ENCODE data around the gene PHF14. TPM values are rescaled to one million over a fixed set of nuclear protein-coding genes. Genes with fewer than 3 reads are reported as not detected.
"Not testable (repeated sequence)": the region's sequence is repeated elsewhere in the genome, so short reads cannot be mapped to it uniquely, and the experiment has no call there.

PHF14 gene
- total RNA-seq, 1 donor from 2014 or later = 29.2 TPM

DNA sequence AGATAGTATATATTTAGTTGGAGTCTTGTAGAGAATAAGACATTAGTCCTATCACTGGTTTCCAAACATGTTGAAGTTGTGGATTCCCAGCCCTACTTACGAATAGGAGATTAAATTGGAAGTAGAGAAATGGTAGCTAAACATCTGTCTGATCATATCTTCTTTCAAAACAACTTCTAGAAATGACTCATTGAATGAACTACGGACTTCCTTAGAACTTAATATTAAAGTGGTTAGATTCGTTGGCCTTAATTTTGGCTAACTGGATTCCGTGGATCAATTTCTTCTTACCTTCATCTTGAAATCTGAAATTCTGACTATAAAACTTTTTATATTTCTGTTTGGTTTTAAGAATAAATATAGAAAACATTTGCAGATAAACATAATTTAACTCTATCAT lies 3.4 kb downstream of the PHF14 start:
- DNase-seq (ENCODE audit: low spot score) = no peak

DNA sequence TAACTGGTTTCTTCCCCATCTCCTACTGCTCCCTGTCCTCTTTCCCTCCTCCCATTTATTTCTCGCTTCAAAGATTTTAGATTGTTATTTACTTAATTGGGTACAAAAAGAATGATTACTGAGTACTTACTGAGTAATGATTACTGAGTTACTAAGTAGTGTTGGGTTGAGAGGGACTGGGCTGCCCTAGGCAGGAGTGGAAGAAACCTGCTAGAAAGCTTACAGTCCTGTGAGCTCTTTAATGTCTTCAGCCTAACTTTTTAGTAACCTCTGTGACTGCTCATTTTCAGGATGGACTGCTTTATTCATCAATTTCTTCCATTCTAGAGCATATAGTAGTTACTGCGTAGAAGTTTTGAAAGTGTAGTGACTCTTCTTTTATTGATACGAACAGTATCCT lies 7.6 kb downstream of the PHF14 start:
- no peak for DNase-seq (ENCODE audit: low spot score)

DNA sequence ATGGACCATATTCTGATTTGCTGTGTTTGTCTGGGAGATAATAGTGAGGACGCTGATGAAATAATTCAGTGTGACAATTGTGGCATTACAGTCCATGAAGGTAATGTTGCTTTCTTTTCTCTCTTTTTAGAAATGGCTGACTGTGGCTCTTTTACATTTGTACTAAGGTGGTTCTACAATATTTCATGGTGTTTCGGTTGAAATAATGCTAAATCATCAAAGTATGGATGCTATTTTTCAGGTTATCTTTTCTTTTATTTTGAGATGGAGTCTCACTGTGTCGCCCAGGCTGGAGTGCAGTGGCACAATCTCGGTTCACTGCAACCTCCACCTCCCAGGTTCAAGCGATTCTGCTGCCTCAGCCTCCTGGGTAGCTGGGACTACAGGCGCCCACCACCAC lies 17.1 kb downstream of the PHF14 start:
- not testable (repeated sequence) for DNase-seq (ENCODE audit: low spot score)

DNA sequence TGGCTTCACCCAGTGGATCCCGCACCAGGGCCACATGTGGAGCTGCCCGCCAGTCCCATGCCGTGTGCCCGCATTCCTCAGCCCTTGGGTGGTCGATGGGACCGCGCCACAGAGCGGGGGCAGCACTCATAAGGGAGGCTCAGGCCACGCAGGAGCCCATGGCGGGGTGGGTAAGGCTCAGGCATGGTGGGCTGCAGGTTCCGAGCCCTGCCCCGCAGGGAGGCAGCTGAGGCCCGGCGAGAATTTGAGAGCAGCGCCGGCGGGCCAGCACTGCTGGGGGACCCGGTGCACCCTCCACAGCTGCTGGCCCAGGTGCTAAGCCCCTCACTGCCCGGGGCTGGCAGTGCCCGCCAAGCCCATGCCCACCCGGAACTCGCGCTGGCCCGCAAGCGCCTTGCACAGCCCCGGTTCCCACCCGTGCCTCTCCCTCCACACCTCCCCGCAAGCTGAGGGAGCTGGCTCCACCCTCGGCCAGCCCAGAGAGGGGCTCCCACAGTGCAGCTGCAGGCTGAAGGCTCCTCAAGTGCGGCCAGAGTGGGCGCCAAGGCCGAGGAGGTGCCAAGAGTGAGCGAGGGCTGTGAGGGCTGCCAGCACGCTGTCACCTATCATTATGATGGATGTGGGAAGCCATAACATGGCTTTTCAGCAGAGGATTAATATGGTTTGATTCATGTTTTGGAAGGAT lies 22.0 kb downstream of the PHF14 start:
- not testable (repeated sequence) for DNase-seq (ENCODE audit: low spot score)

DNA sequence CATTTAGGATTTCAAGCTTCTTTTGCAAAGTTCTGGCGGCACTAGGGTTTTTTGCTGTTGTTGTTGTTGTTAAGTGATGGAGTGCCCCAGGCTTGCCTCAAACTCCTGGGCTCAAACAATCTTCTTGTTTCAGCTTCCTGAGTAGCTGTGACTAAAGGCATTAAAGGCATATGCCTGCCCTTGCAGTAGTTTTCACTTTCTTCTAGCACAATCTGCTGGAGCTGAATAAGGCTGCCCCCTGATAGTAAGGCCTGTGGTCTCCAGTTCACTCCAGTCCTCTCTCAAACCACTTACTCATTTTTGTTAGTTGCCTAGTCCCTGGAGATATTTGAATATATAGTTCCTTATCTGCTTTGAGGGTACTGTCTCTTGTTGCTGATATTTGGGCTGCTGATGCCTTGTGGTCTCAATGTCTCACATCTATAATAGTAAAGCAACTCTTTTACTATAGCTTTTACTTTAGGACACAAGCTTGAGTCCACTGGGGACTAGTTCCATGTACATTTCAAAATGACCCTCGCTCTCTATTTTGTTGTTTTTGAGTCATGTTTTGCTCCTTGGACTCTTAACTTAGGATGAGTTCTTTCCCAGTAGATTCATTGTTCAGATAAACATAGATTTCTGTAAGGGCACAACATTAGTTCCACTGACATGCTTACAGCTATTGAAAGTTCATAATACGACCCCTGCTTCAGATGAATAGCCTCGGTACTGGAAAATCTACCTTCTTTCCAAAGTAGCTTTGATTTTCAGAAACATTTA lies 25.5 kb downstream of the PHF14 start:
- DNase-seq (ENCODE audit: low spot score) = no peak

DNA sequence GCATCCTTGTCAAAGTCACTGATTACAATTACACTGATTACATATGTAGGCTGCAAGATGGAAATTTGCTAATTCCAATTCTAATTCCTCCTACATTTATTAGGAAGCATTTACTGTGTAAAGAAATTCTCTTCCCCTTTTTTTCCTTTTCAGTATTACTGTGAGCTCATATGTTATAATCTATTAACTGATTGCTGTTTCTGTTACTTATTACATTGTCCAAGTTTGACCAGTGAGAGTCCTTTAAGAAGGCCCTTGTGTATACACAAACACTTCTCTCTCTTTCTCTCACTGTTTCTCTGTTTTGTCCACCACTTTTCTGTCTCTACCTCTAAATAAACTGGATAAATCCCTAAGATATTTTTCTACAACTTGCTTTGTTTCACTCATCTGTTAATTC lies 31.5 kb downstream of the PHF14 start:
- no peak for DNase-seq (ENCODE audit: low spot score)

DNA sequence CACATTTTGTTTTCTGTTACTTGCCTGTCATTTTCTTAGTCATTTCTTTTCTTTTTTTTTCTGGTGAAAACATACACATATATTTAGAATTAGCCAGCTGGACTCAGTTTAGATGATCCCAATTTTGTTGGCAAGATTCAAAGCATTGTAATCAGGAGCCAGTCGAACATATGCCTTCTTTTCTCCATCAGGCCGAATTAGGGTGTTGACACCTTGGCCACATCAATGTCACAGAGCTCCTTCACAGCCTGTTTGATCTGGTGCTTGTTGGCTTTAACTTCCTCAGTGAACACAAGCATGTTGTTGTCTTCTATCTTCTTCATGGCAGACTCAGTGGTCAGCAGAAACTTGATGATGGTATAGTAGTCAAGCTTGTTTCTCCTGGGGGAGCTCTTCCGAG lies 32.6 kb downstream of the PHF14 start:
- DNase-seq (ENCODE audit: low spot score) = no peak

DNA sequence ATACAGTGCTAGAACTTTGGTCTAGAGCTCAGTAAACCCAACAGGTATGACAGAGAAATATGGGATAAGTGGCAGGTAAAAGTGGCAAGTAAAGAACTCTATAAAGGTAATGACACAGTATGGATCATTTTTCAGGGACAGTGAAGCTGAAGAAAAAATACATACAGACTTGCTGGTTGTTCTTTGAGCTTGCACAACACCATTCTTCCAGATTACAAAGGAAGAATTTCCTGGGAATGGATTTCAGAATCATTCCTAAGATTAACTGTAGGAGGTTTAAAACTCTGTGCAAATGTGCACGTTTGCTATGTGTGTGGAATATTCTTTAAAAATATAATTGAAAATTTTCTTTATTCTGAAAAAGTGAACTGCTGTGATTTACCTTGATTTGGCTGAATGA lies 36.0 kb downstream of the PHF14 start:
- no peak for DNase-seq (ENCODE audit: low spot score)

DNA sequence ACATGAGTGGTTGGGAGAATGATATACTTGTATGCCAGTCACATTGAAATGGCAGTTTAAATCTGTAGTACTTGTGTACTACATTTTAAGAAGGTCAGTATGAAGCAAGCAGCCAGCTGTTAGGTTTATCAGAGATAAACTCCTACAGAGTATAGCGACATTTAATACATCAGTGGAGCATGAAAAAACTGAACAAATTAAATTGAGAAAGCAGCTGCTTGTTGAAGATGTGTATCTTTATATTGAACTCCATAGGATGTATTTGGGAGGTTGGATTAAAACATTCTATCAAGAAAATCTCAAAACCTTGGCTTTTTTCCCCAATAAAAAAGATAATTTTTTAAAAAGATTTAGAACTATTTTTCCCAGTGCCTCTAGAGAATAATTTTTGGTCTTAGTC lies 47.8 kb downstream of the PHF14 start:
- DNase-seq (ENCODE audit: low spot score) = no peak

DNA sequence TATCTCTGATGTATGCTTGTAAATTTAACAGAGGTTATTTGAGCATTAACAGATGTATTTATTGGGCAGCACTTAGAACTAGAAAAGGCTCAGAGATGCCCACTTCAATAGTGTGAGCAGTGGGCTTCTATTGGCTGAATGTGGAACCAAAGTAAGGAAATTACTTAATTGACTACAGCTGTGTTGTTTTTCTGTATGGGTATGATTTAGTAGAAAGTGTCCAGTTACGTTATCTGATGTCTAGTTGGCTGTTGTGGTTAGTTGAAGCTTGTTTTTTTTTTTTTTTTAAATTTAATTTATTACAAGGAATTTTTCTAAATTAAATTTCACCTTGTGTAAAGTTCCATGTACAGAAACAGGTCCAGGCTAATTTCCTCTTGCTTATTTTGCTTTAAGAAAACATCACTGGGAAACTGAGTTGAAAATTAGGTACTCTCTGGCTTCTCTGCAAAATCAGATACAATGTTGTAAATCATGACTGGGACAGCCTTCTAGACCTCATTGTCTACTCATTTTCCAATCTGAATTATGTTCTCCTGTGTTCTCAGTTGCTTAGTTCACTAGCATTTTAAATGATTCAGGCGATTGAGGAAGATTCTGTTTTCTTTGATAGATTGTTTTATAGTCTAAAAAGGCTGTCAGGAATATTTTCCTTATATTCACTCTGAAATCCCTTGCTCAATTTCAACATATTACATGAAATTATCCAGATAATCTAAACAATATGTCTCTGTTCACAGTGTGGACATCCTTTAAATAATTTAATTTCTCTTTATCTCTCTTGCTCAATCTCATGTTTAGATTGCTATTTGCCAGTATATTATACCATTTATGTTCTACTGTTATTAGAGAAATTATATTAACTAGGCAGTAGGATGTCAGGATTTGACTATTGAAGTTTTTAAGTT lies 53.0 kb downstream of the PHF14 start:
- DNase-seq (ENCODE audit: low spot score) = no peak

DNA sequence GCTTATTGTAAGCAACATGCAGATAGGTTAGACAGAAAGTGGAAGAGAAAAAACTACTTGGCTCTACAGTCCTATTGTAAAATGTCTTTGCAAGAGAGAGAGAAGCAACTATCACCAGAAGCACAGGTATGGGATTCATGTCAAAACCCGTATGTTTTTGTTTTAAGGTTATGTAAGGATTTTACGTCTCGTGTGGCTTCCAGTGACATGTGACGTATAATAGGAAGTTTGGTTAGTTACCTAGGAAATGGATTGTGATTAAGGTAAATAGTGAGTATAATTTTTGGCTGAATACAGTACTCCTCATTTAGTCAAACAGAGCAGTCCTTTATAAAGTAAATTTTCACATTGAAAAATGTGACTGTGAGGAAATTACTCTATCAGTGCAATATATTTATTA lies 62.0 kb downstream of the PHF14 start:
- DNase-seq (ENCODE audit: low spot score) = no peak

DNA sequence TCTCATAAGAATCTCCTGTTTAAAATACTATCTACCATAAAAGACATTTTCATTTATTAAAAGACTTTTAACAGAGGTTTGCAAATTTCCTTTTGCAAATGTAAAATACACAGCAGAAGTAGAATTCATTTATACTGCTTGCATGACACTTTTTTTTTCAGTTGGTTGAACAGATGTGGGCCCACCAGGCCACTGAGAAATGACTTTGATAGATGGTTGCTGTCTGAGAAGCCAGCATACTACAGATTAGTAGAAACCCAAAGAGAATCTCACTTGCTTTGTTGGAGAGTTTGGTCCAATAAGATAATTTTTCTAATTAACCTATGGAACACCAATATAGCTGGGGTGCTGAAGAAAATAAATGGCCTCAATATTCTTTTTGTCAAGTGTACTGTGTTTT lies 66.3 kb downstream of the PHF14 start:
- DNase-seq (ENCODE audit: low spot score) = no peak

DNA sequence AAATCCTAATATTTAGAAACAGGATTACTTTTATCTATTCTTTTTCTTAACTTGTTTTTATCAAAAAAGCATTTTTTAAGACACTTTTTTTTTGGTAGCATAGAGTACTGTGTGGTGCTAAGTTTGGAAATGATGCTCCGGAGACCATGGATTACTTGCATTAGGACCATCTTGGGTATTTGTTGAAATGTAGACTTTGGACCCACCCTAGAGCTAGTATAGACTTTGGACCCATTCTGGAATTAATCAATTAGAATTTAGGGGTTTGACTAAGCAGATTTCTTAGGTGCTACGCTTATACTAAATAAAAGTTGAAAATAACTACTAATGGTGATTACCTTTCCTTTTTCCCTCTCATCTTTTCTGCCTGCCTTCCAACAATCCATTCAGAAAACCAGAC lies 80.4 kb downstream of the PHF14 start:
- DNase-seq (ENCODE audit: low spot score) = no peak

DNA sequence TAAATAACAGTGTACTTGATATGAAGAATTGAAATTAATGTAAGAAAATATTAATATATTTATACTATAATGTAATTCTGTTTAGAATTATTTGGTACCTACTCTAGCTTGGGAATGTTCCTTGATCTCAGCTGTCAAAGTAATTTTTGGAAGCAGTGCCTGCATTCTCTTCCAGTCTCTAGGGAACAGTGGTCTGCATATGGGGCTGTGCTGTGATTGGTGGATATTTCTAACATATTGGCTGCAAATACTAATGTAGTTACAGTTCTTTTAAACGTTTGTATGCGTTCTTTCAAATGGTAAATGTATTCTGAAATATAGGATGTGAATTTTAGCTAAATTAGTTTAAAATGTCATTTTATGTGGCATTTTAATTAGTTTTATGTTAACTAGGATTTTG lies 87.2 kb downstream of the PHF14 start:
- DNase-seq (ENCODE audit: low spot score) = no peak

DNA sequence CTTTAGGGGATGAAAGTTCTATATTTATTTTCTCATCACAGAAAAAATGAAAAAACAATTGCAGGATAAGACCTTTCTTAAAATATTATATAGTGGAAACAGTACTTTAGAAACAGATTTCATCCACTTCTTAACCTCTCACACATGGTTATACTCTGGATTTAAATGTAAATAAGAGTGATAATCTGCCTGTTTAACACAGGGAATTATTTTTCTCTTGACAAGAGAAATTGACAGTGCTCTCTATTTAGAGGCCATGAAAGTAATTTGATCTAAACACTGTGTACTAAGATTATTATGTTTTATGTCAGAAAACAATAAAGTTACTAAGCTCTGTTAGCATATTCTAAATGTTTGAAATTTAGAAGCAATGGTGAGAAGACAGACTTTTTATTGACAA lies 88.4 kb downstream of the PHF14 start:
- no peak for DNase-seq (ENCODE audit: low spot score)

DNA sequence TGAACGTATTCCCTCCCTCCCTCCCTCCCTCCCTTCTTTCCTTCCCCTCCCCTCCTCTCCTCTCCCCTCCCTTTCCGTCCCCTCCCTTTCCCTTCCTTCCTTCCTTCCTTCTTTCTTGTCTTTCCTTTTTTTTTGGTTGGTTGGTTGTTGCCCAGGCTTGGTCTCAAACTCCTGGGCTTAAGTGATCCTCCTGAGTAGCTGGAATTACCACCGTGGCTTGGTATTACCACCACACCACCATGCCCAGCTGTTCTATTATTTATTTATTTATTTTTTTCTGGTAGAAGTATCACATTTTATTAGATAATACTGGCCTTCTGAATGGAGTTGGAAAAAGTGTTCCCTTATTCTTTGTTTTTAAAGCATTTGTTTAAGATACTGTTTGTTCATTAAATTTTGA lies 95.9 kb downstream of the PHF14 start:
- no peak for DNase-seq (ENCODE audit: low spot score)

DNA sequence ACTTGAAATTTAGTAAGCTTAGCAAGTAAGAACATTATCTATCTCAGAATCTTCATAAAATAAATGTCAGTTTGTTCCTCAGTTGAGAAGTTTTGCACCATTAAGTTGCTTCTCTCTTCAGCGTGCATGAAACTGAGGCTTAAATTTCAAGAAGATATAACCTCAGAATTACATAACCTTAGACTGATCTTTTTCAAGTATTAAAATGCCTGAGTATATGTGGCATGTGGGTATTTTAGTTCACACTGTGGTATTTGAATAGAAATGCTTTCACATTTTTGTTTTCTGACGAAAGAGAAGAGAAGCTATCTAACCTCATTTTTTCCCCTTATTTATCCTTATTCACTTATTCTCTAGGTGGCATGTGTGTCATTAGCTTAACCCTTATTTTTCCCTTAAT lies 104.1 kb downstream of the PHF14 start:
- no peak for DNase-seq (ENCODE audit: low spot score)

DNA sequence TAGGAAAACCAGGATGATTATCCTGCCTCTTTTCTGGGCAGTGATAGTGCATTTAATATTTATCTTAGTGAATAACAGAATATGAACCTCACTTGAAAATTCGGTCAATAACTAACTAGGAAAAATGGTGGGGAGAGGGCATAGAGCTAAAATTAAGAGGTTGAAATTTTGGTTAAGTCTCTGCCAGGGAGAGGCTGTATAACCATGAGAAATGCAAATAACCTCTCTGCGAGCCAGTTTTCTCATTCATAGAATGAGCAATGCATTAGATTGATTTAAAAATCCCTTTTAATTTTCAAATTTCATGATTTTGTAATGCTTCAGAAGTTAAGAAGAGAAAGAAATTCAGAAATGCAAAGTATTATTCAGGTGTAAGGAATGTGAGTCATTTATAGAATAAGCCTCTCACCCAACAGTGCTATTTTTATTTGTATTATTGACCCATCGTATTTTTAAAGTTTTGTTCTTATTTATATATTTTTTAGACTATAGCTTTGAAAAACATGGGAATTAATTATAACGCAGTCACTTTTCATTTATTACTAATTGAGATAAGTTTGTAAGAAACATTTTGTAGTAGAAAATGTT lies 104.7 kb downstream of the PHF14 start:
- DNase-seq (ENCODE audit: low spot score) = no peak

DNA sequence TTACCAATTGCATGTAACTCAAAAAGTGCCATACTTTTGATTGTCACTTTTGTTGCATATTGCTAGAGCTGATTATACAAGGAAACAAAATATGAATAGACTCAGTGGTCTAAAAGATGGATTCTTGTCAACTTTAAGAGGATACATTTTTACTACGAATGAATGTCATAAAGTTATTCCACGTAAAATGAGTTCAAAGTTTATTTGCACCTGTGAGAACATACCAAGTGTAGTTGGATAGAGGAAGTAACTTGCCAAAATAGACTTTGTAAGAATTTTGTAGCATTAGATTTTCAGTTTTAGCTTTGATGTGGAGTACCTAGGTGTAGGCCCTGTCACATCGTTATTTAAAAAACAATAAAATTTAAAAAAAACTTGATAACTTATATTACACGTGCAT lies 106.2 kb downstream of the PHF14 start:
- no peak for DNase-seq (ENCODE audit: low spot score)

DNA sequence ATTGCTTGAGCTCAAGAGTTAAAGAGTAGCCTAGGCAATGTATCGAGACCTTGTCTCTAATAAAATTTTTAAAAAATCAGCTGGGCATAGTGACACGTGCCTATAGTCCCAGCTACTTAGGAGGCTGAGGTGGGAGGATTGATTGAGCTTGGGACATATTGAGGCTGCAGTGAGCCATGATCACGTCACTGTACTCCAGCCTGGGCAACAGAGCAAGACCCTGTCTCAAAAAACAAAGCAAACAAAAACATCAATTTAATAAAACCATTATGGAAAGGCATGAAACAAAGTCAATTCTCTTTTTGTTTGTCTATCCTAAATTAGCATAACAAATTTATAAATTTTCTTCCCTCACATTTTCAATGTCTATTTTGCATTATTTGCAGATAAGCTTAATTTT lies 108.4 kb downstream of the PHF14 start:
- DNase-seq (ENCODE audit: low spot score) = no peak

DNA sequence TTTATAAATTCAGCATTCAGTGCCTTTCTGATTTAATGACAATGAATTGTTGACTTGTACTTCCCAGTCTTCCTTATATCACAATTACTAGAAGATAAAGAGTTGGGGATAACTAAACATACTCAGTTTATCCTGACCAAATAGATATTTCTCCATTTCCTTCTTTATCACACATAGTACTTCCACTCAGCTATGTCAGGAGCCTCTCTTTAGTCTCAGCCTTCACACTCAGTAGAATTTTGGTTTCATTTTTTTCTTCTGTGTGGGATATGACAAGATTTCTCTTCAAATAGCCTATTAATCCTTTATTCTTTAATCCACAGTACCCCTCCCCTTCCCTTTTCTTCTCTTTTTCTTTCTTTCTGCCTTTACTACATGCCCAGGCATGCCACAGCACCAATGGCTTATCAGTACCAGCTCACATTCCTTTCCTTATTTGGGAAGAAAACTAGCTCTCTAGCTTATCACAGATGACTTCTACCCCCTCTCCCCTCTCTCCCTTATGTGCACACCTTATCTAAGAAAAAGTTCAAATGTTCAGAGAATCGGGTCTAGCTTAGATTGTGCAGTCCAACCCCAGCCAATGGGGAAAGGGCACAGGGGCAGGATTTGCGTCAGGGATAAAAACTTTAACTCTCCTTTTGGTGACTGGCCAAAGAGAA lies 109.0 kb downstream of the PHF14 start:
- no peak for DNase-seq (ENCODE audit: low spot score)

DNA sequence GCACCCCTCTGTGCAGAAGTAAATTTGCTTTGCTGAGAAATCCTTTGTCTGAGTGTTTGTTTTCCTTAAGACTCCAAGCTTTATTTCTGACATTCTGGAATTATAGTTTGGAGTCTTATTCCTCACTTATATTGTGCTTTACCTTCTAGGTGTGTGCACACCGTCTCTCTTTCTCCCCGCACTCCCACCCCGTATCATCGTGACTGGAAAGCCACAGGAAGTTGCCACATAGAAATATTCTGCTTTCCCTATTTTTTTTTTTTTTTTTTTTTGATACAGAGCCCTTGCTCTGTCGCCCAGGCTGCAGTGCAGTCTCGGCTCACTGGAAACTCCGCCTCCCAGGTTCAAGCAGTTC lies 109.5 kb downstream of the PHF14 start:
- no peak for DNase-seq (ENCODE audit: low spot score)

Data from mucosa of gallbladder (tissue), 1 donor.